ENCODE measurements around the gene ZNF143.

DNA sequence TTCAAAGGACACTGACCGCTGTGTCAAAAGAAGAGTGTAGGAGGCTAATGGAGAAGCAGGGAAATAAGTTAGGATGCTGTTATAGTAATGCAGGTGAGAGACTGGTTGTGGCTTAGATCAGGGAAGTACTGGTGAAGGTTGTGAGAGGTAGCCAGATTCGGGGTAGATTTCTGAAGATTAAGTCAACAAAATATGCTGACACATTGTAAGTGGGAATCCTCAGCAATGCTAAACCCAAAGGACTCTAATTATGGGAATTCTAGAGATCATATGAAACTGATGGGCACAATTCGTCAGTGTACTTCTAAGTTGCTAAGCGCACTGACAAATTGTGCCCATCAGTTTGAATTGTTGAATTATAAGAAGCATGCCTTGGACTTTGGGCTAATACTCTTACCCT lies 10.0 kb downstream of the ZNF143 start:
- TF ChIP-seq POLR2A (IDR thresholded peaks at IDR 0.05): no peak
- TF ChIP-seq, protein P1, sequence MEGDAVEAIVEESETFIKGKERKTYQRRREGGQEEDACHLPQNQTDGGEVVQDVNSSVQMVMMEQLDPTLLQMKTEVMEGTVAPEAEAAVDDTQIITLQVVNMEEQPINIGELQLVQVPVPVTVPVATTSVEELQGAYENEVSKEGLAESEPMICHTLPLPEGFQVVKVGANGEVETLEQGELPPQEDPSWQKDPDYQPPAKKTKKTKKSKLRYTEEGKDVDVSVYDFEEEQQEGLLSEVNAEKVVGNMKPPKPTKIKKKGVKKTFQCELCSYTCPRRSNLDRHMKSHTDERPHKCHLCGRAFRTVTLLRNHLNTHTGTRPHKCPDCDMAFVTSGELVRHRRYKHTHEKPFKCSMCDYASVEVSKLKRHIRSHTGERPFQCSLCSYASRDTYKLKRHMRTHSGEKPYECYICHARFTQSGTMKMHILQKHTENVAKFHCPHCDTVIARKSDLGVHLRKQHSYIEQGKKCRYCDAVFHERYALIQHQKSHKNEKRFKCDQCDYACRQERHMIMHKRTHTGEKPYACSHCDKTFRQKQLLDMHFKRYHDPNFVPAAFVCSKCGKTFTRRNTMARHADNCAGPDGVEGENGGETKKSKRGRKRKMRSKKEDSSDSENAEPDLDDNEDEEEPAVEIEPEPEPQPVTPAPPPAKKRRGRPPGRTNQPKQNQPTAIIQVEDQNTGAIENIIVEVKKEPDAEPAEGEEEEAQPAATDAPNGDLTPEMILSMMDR (IDR thresholded peaks at IDR 0.05 in 4 of 5, conservative IDR thresholded peaks at IDR 0.05 in 1 of 5): no peak

Measured in gastrocnemius medialis (tissue), 4 donors.